ENCODE measurements around the gene TMSB10.
"Not testable (repeated sequence)": the region's sequence is repeated elsewhere in the genome, so short reads cannot be mapped to it uniquely, and the experiment has no call there.

Gene TMSB10

GRCh38 chr2:84905181-84906107 lies at the start of gene TMSB10:
TMSB10 (plus strand) TSS chr2:84905656.
- peak in 53 of 56 donors; percentile 18 to 92 (median 70) for DNase-seq

- DNase-seq = no peak
Measured at GRCh38 chr2:84855731-84856130, 49.7 kb upstream of the TMSB10 start.

GRCh38 chr2:84856787-84857186 lies 48.7 kb upstream of the TMSB10 start:
- no peak for DNase-seq

GRCh38 chr2:84857566-84857965 lies 47.9 kb upstream of the TMSB10 start:
- DNase-seq = no peak

GRCh38 chr2:84858123-84858522 lies 47.3 kb upstream of the TMSB10 start:
- no peak for DNase-seq

GRCh38 chr2:84858937-84859336 lies 46.5 kb upstream of the TMSB10 start:
- DNase-seq = no peak

- DNase-seq = no peak
Measured at GRCh38 chr2:84861539-84861938, 43.9 kb upstream of the TMSB10 start.

- DNase-seq = no peak
Measured at GRCh38 chr2:84862006-84862405, 43.5 kb upstream of the TMSB10 start.

- no peak for DNase-seq
Measured at GRCh38 chr2:84865181-84865783, 40.2 kb upstream of the TMSB10 start.

GRCh38 chr2:84866122-84866521 lies 39.3 kb upstream of the TMSB10 start:
- no peak for DNase-seq

- DNase-seq = not testable (repeated sequence)
Measured at GRCh38 chr2:84868327-84868726, 37.1 kb upstream of the TMSB10 start.

- DNase-seq = no peak
Measured at GRCh38 chr2:84870306-84870705, 35.1 kb upstream of the TMSB10 start.

GRCh38 chr2:84872691-84873090 lies 32.8 kb upstream of the TMSB10 start:
- not testable (repeated sequence) for DNase-seq

- no peak for DNase-seq
Measured at GRCh38 chr2:84873350-84873749, 32.1 kb upstream of the TMSB10 start.

GRCh38 chr2:84874381-84875212 lies 30.9 kb upstream of the TMSB10 start:
- DNase-seq = no peak

GRCh38 chr2:84875213-84875560 lies 30.3 kb upstream of the TMSB10 start:
- no peak for DNase-seq

- DNase-seq = not testable (repeated sequence)
Measured at GRCh38 chr2:84875619-84876018, 29.8 kb upstream of the TMSB10 start.

- DNase-seq = no peak
Measured at GRCh38 chr2:84876369-84876768, 29.1 kb upstream of the TMSB10 start.

- DNase-seq = no peak
Measured at GRCh38 chr2:84878459-84878858, 27.0 kb upstream of the TMSB10 start.

GRCh38 chr2:84878896-84879583 lies 26.4 kb upstream of the TMSB10 start:
- DNase-seq = no peak
